GM23338 (cell line): ENCODE results near the gene OR8D2. TPM values are rescaled to one million over a fixed set of nuclear protein-coding genes. Genes with fewer than 3 reads are reported as not detected.

Source experiments
- ATAC-seq: fragments of 200-7000 bp; cut with Tn5 transposase; 3 replicates; pipeline ENCODE4 v1.9.1; 2020
- DNase-seq: peaks from one replicate; pipeline ENCODE4 v3.0.0-alpha.2; 2015; ENCODE audit warnings: low spot score
- H2AFZ ChIP-seq: fragments of 200-600 bp; sonication (generic); 2 replicates; pipeline ENCODE4 v1.8.0; 2016; ENCODE audit warnings: antibody characterized with exemption, mild to moderate bottlenecking, moderate library complexity
- H3F3A ChIP-seq: fragments of 200-600 bp; sonication (generic); replicated peaks from 2 replicates; pipeline ENCODE4 v1.8.0; 2017; ENCODE audit warnings: antibody characterized with exemption, mixed run types, low read depth
- H3K27ac ChIP-seq: fragments of 200-600 bp; sonication (generic); 2 replicates; pipeline ENCODE4 v1.6.1; 2016; ENCODE audit warnings: low read depth
- H3K27me3 ChIP-seq: fragments of 200-600 bp; sonication (generic); 2 replicates; pipeline ENCODE4 v1.8.0; 2016; ENCODE audit warnings: mild to moderate bottlenecking, mixed run types, moderate library complexity; ENCODE audit not compliant: insufficient read depth
- H3K36me3 ChIP-seq: fragments of 200-600 bp; sonication (generic); 2 replicates; pipeline ENCODE4 v1.8.0; 2016; ENCODE audit warnings: mild to moderate bottlenecking; ENCODE audit not compliant: insufficient read depth
- H3K4me1 ChIP-seq: fragments of 200-600 bp; sonication (generic); 2 replicates; pipeline ENCODE4 v1.8.0; 2016; ENCODE audit warnings: mild to moderate bottlenecking, moderate library complexity; ENCODE audit not compliant: insufficient read depth
- H3K4me2 ChIP-seq: fragments of 200-600 bp; sonication (generic); 2 replicates; pipeline ENCODE4 v1.7.1; 2017; ENCODE audit warnings: mixed run types
- H3K4me3 ChIP-seq: fragments of 200-600 bp; sonication (generic); 2 replicates; pipeline ENCODE4 v1.6.1; 2016; ENCODE audit warnings: mixed run types
- H3K79me2 ChIP-seq: fragments of 200-600 bp; sonication (generic); replicated peaks from 2 replicates; pipeline ENCODE4 v1.8.0; 2017; ENCODE audit warnings: mild to moderate bottlenecking; ENCODE audit not compliant: insufficient read depth
- H3K9me2 ChIP-seq: fragments of 200-600 bp; sonication (generic); 2 replicates; pipeline ENCODE4 v1.8.0; 2017; ENCODE audit not compliant: insufficient read depth
- H4K20me1 ChIP-seq: fragments of 200-600 bp; sonication (generic); replicated peaks from 2 replicates; pipeline ENCODE4 v1.8.0; 2017; ENCODE audit warnings: mild to moderate bottlenecking; ENCODE audit not compliant: insufficient read depth
- H3K27ac Mint-ChIP-seq: 2 replicates; pipeline ENCODE4 v1.8.0; 2020; ENCODE audit warnings: inconsistent platforms, mild to moderate bottlenecking, moderate library complexity, mixed read lengths
- H3K27me3 Mint-ChIP-seq: 3 replicates; pipeline ENCODE4 v1.8.0; 2022; ENCODE audit warnings: low read depth, mild to moderate bottlenecking, moderate library complexity, mixed read lengths, inconsistent platforms; ENCODE audit not compliant: insufficient read depth, poor library complexity
- H3K36me3 Mint-ChIP-seq: 3 replicates; pipeline ENCODE4 v1.8.0; 2021; ENCODE audit warnings: low read depth, mild to moderate bottlenecking, inconsistent platforms, moderate library complexity, mixed read lengths
- H3K4me1 Mint-ChIP-seq: 3 replicates; pipeline ENCODE4 v1.8.0; 2020; ENCODE audit warnings: mild to moderate bottlenecking, inconsistent platforms, mixed read lengths
- H3K4me3 Mint-ChIP-seq: 3 replicates; pipeline ENCODE4 v1.8.0; 2021; ENCODE audit warnings: moderate library complexity, mild to moderate bottlenecking, inconsistent platforms, mixed read lengths
- H3K9me3 Mint-ChIP-seq: 3 replicates; pipeline ENCODE4 v1.8.0; 2020; ENCODE audit warnings: moderate library complexity, mild to moderate bottlenecking, inconsistent platforms, mixed read lengths
- CREB1 ChIP-seq: fragments of 250-450 bp; sonication (Bioruptor Pico); IDR thresholded peaks from 2 replicates; pipeline ENCODE4 v1.5.0; 2020; ENCODE audit warnings: low read depth, mild to moderate bottlenecking, moderate library complexity
- CTCF ChIP-seq, 2 experiments: fragments of 200-600 bp in 1 of 2; sonication (generic) in 1 of 2; conservative IDR thresholded peaks; 2 replicates each; pipeline versions ENCODE4 v1.5.1 to v1.6.1; 2016 to 2017; ENCODE audit warnings: antibody characterized with exemption in 2 of 2, low read depth in 2 of 2, mild to moderate bottlenecking in 2 of 2, moderate library complexity in 1 of 2
- ETS1 ChIP-seq: IDR thresholded peaks from 2 replicates; pipeline ENCODE4 v1.6.1; 2016; ENCODE audit warnings: antibody characterized with exemption
- EZH2 ChIP-seq: fragments of 200-600 bp; sonication (generic); IDR thresholded peaks from one replicate; pipeline ENCODE4 v1.8.0; 2017; ENCODE audit warnings: antibody characterized with exemption, mild to moderate bottlenecking, low read depth; ENCODE audit not compliant: unreplicated experiment
- EZH2phosphoT487 ChIP-seq: fragments of 200-600 bp; sonication (generic); IDR thresholded peaks from one replicate; pipeline ENCODE4 v1.8.1; 2018; ENCODE audit warnings: antibody characterized with exemption; ENCODE audit not compliant: unreplicated experiment
- JUNB ChIP-seq: IDR thresholded peaks from one replicate; pipeline ENCODE4 v1.6.1; 2016; ENCODE audit warnings: antibody characterized with exemption; ENCODE audit not compliant: unreplicated experiment
- NANOG ChIP-seq: IDR thresholded peaks from 2 replicates; pipeline ENCODE4 v1.6.1; 2016; ENCODE audit warnings: antibody characterized with exemption, borderline replicate concordance
- POLR2AphosphoS5 ChIP-seq: IDR thresholded peaks from 2 replicates; pipeline ENCODE4 v1.6.1; 2016; ENCODE audit warnings: antibody characterized with exemption, low read depth
- STAT1 ChIP-seq: IDR thresholded peaks from one replicate; pipeline ENCODE4 v1.6.1; 2016; ENCODE audit warnings: antibody characterized with exemption; ENCODE audit not compliant: unreplicated experiment
- ZNF114 ChIP-seq: fragments of 250-450 bp; sonication (Bioruptor Pico); IDR thresholded peaks from 2 replicates; pipeline ENCODE4 v1.5.0; 2020; ENCODE audit warnings: mild to moderate bottlenecking, moderate library complexity
- ZNF331 ChIP-seq: fragments of 250-450 bp; sonication (Bioruptor Pico); IDR thresholded peaks from 2 replicates; pipeline ENCODE4 v1.5.0; 2020; ENCODE audit warnings: low read depth, mild to moderate bottlenecking, moderate library complexity
- ZNF462 ChIP-seq: fragments of 250-450 bp; sonication (Bioruptor Pico); IDR thresholded peaks from 2 replicates; pipeline ENCODE4 v1.5.0; 2020; ENCODE audit warnings: mild to moderate bottlenecking, moderate library complexity
- polyA plus RNA-seq: library from polyadenylated mRNA; unstranded; fragments of >200 nt; fragmentation: Nextera tagmentation; extraction: Ambion mirVana; gene quantifications from 2 replicates; pipeline ENCODE4 v1.2.1, GENCODE V29; 2016
- total RNA-seq: library from RNA; depleted of rRNA; stranded (reverse); fragments of >200 nt; shearing (Covaris generic); gene quantifications from 2 replicates; pipeline ENCODE4 v1.2.3, GENCODE V29; 2014
- TF ChIP-seq, protein P1 (sequence below): IDR thresholded peaks from one replicate; pipeline ENCODE4 v1.6.1; 2018; ENCODE audit warnings: antibody characterized with exemption; ENCODE audit not compliant: unreplicated experiment

Gene OR8D2
- total and polyA plus RNA-seq, 2 experiments from 2014 or later = not detected

- TF ChIP-seq ZNF462 (CRISPR knock-in tag) (no peak), EZH2 (no peak), STAT1 (no peak)
Observed at GRCh38 chr11:124346311-124346955, 26.4 kb upstream of the OR8D2 start (continued).

DNA sequence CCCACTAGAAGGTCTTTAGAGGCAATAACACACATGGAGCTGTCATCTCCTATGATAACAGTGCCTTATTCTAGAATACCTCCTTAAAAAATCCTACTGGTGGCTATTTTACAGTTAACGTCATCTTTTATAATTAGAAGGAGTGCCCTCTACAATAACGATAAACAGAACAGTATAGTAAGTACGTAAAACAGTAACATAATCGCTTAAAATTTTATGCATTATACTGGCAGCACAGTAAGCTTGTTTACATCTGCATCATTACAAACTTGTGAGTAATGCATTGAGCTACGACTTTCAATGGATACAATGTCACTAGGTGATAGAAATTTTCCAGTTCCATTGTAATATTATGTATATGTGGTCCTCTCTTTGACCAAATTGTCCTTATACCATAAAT, 24.3 kb upstream of the OR8D2 start:
- no peaks in the 10 kb centered on the region for H3K36me3 ChIP-seq
- no peaks in the 10 kb centered on the region for H3K36me3 Mint-ChIP-seq
- TF ChIP-seq STAT1 (no peak), CREB1 (CRISPR knock-in tag) (no peak), JUNB (no peak), CTCF (conservative IDR thresholded peaks at IDR 0.05; ENCODE audit: low read depth in 2 of 2) (no peak), ETS1 (no peak), NANOG (no peak), ZNF331 (CRISPR knock-in tag) (no peak), POLR2AphosphoS5 (no peak), EZH2phosphoT487 (no peak), EZH2 (no peak), ZNF114 (CRISPR knock-in tag) (no peak)
- TF ChIP-seq, protein P1, sequence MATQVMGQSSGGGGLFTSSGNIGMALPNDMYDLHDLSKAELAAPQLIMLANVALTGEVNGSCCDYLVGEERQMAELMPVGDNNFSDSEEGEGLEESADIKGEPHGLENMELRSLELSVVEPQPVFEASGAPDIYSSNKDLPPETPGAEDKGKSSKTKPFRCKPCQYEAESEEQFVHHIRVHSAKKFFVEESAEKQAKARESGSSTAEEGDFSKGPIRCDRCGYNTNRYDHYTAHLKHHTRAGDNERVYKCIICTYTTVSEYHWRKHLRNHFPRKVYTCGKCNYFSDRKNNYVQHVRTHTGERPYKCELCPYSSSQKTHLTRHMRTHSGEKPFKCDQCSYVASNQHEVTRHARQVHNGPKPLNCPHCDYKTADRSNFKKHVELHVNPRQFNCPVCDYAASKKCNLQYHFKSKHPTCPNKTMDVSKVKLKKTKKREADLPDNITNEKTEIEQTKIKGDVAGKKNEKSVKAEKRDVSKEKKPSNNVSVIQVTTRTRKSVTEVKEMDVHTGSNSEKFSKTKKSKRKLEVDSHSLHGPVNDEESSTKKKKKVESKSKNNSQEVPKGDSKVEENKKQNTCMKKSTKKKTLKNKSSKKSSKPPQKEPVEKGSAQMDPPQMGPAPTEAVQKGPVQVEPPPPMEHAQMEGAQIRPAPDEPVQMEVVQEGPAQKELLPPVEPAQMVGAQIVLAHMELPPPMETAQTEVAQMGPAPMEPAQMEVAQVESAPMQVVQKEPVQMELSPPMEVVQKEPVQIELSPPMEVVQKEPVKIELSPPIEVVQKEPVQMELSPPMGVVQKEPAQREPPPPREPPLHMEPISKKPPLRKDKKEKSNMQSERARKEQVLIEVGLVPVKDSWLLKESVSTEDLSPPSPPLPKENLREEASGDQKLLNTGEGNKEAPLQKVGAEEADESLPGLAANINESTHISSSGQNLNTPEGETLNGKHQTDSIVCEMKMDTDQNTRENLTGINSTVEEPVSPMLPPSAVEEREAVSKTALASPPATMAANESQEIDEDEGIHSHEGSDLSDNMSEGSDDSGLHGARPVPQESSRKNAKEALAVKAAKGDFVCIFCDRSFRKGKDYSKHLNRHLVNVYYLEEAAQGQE = no peak

More for the DNA sequence above, 24.3 kb upstream of the OR8D2 start:
- Mint-ChIP-seq H3K9me3 (no peaks in the 10 kb centered on the region), H3K4me1 (no peaks in the 10 kb centered on the region), H3K27ac (no peak overlapping the region), H3K4me3 (no peak overlapping the region), H3K27me3 (no peaks in the 10 kb centered on the region)
- Histone ChIP-seq H3F3A (no peaks in the 10 kb centered on the region), H4K20me1 (no peaks in the 10 kb centered on the region), H3K4me3 (no peak overlapping the region), H3K79me2 (no peaks in the 10 kb centered on the region), H3K9me2 (no peaks in the 10 kb centered on the region), H3K4me2 (no peak overlapping the region), H3K27ac (no peak overlapping the region), H3K27me3 (no peaks in the 10 kb centered on the region), H3K4me1 (no peaks in the 10 kb centered on the region), H2AFZ (no peak overlapping the region)
- ATAC-seq (no peak), DNase-seq (no peak)
